GM23248 (cell line): Measurements from ENCODE around the gene KCNN3.
"Not testable (repeated sequence)": the region's sequence is repeated elsewhere in the genome, so short reads cannot be mapped to it uniquely, and the experiment has no call there.

ENCODE experiments used
- EZH2 ChIP-seq: fragments of 200-600 bp; sonication (generic); IDR thresholded peaks from 2 replicates; pipeline ENCODE4 v1.6.1; 2018; ENCODE audit warnings: antibody characterized with exemption, mild to moderate bottlenecking; ENCODE audit not compliant: insufficient read depth, poor library complexity, severe bottlenecking
- EZH2phosphoT487 ChIP-seq: fragments of 200-600 bp; sonication (generic); IDR thresholded peaks from 2 replicates; pipeline ENCODE4 v1.6.1; 2018; ENCODE audit warnings: antibody characterized with exemption, moderate library complexity, mild to moderate bottlenecking, low read depth; ENCODE audit not compliant: insufficient read depth

GRCh38 chr1:154671412-154671811, 198.7 kb downstream of the KCNN3 start:
- TF ChIP-seq EZH2, EZH2phosphoT487: not testable (repeated sequence)
